COLO668 (cell line): ENCODE measurements around the gene KRTAP2-3.
"Not testable (repeated sequence)": the region's sequence is repeated elsewhere in the genome, so short reads cannot be mapped to it uniquely, and the experiment has no call there.

Experiments used
- DNase-seq: peaks from one replicate; lab custom pipeline; 2025; ENCODE audit not compliant: unreplicated experiment; lab: John Stamatoyannopoulos, UW

KRTAP2-3 gene, protein sequence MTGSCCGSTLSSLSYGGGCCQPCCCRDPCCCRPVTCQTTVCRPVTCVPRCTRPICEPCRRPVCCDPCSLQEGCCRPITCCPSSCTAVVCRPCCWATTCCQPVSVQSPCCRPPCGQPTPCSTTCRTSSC

DNA sequence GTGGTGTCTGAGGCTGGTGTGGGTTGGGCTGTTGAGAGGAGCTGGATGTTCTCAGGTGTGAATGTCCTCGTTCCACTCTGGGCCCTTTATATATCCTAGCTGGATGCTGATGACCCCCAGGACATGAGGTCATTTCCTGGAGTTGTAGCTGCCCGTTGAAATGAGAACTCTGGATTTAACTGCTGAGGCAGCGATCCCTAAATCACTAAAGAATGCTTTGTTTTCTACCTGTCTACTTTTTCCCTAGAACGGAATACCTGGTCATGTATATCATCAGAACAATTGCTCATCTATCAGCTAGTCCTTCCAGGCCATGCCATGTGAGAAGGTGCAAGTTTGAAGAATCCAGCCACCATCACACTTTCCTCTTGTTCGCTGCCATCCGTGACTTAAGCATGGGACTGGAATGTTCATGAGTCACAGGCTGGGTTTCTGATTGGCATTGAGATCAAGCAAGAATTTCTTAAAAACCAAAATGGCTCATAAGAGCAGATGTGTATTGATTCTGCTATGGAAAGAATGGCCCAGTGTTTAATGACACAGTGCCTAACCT lies at the start of gene KRTAP2-3:
Gene KRTAP2-3, minus strand, starts transcription at position 63 of the 553 bp plus-strand sequence. CDS start 64 bp downstream, outside the sequence.
- no peak for DNase-seq

DNA sequence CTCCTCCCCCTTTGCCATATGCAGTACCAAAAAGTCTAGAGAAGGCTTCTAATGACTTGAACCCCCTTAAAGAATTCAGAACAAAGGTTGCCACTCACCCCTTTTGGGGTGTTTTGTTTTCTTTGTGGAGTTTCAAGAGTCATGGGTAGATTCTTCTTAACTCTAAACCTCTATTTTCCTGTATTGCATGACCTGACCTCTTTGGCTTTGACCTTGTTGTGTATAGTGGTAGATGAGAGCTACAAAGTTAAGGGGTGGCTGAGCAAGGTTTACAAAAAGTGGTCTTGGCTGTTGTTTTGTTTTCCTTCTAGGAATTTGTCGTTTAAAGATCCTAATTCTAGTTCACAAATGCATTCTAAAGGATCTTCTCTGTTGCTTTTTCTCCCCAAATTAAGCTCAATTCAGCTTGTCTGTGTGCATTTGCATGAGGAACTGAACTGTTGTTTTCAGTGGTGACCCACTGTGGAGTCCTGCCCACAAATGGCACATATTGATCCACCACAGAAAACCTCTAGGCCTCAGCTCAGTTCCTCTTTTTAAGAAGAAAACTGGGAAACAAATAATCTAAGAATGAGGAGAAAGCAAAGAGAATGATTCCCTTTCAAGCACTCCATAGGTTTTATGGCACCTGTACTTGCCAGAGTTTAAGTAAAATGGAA lies 48.9 kb upstream of the KRTAP2-3 start:
- DNase-seq: not testable (repeated sequence)

DNA sequence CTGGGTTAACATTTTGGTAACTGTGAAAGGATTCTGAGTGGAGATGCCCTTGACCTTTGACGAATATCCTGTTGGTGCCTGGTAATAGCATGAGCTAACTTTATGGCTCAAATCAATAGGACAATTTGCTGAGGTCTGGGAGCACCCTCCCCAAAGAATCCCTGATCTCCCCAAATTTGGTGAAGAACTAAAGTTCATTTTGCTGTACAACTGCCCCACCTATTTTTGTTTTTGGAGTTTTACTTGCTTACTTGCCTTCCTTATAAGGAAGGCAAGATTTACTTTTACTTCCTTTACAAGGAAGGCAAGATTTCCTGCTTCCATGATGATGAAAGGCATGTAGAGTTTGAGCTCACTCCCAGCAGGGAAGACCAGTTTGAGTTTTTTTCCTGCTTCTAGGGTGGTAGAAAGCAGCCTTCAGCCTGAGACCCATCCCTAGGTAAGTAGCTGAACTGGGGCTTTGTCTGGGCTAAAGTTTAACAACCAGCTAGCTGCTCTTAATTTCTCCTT lies 48.1 kb upstream of the KRTAP2-3 start:
- no peak for DNase-seq

DNA sequence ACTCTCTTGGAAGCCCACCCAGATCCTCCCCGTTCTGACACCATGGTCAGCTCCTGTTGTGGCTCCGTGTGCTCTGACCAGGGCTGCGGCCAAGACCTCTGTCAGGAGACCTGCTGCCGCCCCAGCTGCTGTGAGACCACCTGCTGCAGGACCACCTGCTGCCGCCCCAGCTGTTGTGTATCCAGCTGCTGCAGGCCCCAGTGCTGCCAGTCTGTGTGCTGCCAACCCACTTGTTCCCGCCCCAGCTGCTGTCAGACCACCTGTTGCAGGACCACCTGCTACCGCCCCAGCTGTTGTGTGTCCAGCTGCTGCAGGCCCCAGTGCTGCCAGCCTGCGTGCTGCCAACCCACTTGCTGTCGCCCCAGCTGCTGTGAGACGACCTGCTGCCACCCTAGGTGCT lies 45.4 kb upstream of the KRTAP2-3 start, which contains the start of gene KRTAP4-9:
Gene KRTAP4-9, plus strand, starts transcription at position 43 of the 400 bp plus-strand sequence. Its CDS starts 0 bp downstream, at position 43.
- DNase-seq: not testable (repeated sequence)

DNA sequence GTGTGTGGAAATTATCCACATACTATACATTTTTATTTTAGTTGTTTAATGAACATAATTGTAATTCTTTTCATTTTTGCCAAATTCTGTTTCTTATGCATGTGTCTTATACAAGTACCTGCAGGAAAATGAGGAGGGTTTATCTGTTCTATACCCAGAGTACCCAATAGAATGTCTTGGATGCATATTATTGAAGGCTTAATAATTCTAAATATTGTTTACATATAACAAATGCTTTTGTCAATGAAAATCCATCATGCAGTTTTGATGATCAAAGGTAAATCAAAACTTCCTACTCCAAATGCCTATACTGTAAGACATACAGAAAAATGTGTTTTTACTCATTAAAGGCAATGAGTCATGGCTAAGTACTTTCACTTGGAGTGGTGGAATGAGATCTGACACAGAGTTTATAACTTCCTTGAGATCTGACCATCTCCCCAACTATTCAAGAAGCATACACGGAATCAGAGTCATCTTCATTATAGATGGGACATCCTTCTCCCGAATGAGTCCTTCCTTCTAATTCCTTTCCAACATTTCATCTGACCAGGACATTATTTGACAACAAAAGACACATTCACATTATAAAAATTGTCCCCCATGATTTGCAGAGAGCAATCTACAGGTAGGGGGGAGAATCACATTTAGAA lies 44.6 kb upstream of the KRTAP2-3 start:
- not testable (repeated sequence) for DNase-seq

DNA sequence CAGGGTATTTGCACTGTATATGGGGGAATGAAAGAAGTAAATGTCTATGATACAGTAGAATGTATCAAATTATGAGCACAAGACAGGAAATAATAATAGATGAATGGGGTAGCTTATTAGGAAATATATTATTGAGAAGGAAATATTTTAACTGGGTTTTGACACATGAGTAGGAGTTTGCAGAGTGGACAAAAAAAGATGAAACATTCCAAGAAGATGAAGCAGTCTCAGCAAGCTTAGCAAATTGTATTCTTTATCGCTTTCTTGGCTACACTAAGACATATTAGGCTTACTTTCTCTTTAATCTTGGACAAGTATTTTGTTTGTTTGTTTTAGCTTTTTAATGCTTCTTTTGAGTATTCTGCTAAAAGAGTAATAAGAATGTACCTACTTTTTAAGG lies 44.0 kb upstream of the KRTAP2-3 start:
- no peak for DNase-seq

DNA sequence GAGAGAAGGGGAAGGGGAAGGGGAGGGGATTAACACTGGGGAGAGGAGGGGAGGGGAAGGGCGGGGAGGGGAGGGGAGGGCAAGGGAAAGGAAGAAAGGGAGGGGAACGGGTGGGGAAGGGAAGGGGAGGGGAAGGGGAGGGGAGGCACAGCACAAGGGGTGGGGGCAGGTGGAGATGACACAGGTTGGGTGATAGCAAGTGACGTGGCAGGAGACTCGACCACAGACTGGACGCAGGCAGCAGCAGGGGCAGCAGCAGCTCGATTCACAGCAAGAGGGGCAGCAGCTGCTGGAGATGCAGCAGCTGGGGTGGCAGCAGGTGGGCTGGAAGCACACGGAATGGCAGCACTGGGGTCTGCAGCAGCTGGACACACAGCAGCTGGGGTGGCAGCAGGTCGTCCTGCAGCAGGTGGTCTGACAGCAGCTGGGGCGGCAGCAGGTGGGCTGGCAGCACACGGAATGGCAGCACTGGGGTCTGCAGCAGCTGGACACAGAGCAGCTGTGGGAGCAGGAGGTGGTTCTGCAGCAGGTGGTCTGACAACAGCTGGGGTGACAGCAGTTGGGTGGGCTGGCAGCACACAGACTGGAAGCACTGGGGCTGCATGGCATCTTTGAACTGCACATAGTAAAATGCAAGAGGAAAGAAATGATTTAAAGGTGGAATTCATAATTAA lies 41.8 kb upstream of the KRTAP2-3 start, which contains the start of gene KRTAP4-16:
Gene KRTAP4-16, minus strand, starts transcription at position 624 of the 674 bp plus-strand sequence. Its CDS starts 0 bp downstream, at position 624.
- no peak for DNase-seq

DNA sequence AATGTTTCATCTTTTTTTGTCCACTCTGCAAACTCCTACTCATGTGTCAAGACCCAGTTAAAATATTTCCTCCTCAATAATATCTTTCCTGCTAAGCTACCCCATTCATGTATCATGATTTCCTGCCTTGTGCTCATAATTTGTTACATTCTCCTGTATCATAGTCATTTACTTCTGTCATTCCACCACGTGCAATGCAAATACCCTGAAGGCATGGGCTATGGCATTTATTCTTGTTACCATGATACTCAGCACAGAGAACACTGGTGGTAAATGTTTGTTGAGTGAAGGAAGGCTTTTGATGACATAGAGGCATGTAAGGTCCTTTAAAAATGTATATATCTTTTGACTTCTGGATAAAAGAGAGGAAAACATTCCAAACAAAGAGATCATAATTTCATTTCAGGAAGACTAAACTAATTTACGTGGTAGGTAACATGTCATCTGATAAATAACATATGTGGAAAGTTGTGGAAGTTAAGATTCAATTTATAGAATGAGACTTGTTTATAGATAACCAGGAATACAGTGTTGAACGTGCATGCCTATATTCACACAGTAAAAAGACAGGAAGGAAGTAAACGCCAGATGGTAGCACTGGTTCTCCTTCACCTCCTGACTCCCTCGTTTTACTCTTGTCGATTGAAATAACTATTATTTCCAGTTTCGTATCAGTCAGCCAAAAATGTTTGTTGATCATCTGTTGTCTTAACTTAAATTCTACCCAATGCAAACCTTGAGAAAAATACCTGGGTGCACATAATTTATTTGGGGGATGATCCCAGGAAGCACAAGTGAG lies 40.0 kb upstream of the KRTAP2-3 start:
- DNase-seq: not testable (repeated sequence)

DNA sequence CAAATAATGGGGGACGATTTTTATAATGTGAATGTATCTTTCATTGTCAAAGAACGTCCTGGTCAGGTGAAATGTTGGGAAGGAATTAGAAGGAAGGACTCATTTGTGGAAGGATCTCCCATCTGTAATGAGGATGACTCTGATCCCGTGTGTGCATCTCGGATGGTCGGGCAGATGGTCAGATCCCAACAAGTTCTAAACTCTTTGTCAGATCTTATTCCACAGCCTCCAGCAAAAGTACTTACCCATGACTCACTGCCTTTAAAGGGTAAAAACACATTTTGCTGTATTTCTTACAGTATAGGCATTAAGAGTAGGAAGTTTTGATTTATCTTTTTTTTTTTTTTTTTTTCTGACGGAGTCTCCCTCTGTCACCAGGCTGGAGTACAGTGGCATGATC lies 38.6 kb upstream of the KRTAP2-3 start:
- DNase-seq: no peak

DNA sequence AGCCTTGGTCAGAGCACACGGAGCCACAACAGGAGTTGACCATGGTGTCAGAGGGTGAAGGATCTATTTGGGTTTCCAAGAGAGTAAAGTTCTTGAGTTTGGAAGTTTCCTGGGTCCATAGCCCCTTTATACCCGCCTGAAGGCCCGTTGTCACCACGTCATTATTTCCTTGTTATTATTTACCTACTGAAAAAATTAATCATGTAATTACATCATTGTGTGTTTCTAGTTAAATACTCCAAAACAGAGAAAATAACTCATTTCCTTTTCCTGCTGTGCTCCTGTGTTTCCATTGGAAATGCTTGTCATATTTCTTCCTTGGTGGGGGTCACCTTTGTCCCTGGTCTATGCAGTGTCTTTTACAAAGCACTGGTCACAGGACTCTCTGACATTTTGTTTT lies 38.1 kb upstream of the KRTAP2-3 start, which contains the start of gene KRTAP4-8:
Gene KRTAP4-8, minus strand, starts transcription at position 101 of the 400 bp plus-strand sequence. Its CDS starts 58 bp downstream, at position 43.
- no peak for DNase-seq

DNA sequence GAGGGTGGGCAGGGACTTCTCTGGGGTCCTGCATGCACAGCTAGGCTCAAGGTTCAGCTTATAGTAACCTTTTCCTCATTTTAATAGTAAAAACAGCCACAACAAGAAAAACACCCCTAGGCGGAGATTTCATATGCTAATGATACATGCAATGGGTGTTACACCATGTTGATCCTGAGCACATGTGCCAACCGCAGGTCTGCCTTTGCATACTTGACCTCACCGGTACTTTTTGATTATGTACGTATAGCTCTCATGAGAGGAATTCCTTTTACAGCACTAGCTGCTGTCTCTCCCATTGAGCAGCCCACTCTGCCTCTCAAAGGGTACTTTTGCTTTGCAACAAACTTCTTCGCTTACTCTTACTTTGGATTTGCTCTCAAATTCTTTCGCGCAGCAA lies 36.1 kb upstream of the KRTAP2-3 start:
- DNase-seq: no peak

DNA sequence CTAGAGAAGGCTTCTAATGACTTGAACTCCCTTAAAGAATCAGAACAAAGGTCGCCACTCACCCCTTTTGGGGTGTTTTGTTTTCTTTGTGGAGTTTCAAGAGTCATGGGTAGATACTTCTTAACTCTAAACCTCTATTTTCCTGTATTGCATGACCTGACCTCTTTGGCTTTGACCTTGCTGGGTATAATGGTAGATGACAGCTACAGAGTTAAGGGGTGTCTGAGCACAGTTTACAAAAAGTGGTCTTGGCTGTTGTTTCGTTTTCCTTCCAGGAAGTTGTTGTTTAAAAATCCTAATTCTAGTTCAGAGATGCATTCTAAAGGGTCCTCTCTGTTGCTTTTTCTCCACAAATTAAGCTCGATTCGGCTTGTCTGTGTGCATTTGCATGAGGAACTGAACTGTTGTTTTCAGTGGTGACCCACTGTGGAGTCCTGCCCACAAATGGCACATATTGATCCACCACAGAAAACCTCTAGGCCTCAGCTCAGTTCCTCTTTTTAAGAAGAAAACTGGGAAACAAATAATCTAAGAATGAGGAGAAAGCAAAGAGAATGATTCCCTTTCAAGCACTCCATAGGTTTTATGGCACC lies 28.9 kb upstream of the KRTAP2-3 start:
- not testable (repeated sequence) for DNase-seq

DNA sequence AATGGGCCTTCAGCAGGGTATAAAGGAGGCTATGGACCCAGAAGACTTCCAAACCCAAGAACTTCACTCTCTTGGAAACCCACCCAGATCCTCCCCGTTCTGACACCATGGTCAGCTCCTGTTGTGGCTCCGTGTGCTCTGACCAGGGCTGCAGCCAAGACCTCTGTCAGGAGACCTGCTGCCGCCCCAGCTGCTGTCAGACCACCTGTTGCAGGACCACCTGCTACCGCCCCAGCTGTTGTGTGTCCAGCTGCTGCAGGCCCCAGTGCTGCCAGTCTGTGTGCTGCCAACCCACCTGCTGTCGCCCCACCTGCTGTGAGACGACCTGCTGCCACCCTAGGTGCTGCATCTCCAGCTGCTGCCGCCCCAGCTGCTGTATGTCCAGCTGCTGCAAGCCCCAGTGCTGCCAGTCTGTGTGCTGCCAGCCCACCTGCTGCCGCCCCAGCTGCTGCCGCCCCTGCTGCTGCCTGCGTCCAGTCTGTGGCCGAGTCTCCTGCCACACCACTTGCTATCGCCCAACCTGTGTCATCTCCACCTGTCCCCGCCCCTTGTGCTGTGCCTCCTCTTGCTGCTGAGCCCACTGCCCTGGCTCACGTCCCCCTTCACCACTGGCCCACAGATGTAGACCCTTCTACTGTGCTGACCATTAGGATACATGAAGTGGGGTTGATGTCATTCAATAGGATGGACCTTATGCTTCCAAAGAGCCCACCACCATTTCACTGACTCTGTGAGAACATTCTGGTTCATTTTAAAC lies 24.4 kb upstream of the KRTAP2-3 start, which contains the start of gene KRTAP4-7:
Gene KRTAP4-7, plus strand, starts transcription at position 51 of the 757 bp plus-strand sequence. Its CDS starts 57 bp downstream, at position 108.
- not testable (repeated sequence) for DNase-seq

DNA sequence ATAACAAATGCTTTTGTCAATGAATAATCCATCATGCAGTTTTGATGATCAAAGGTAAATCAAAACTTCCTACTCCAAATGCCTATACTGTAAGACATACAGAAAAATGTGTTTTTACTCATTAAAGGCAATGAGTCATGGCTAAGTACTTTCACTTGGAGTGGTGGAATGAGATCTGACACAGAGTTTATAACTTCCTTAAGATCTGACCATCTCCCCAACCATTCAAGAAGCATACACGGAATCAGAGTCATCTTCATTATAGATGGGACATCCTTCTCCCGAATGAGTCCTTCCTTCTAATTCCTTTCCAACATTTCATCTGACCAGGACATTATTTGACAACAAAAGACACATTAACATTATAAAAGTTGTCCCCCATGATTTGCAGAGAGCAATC lies 23.5 kb upstream of the KRTAP2-3 start:
- DNase-seq: not testable (repeated sequence)

DNA sequence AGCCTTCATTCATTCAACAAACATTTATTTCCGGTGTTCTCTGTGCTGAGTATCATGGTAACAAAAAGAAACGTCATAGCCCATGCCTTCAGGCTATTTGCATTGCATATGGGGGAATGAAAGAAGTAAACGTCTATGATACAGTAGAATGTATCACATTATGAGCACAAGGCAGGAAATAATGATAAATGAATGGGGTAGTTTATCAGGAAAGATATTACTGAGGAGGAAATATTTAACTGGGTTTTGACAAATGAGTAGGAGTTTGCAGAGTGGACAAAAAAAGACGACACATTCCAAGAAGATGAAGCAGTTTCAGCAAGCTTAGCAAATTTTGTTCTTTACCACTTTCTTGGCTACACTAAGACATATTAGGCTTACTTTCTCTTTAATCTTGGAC lies 22.7 kb upstream of the KRTAP2-3 start:
- DNase-seq: no peak

DNA sequence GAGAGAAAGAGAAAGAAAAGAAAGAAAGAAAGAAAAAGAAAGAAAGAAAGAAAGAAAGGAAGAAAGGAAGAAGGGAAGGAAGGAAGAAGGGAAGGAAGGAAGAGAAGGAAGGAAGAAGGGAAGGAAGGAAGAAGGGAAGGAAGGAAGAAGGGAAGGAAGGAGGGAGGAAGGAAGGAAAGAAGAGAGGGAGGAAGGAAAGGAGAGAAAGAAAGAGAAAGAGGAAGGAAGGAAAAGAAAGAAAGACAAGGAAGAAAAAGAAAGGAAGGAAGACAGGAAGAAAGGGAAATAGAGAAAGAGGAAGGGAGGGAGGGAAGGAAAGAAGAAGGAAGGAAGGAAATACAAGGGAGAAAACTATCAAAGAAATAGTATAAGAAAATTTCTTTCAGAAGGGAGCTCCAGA lies 16.9 kb upstream of the KRTAP2-3 start:
- no peak for DNase-seq

DNA sequence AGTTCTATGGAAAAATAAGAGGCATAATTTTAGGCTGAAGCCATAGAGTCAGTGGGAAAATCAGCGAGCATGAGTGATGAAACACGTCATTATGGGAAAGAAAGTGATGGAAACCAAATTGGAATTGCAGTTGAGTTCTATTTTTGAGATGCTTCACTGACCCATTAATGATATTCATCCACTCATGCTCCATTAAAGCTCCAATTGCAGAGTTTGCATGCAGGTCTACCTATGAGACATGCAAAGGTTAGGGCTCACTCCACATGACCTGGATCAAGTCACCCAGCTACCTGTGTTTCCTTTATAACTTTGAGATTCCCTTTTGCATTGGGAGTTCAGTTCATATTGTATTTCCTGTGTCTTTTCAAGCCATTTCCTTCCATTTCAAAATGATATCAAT lies 13.8 kb upstream of the KRTAP2-3 start:
- no peak for DNase-seq

DNA sequence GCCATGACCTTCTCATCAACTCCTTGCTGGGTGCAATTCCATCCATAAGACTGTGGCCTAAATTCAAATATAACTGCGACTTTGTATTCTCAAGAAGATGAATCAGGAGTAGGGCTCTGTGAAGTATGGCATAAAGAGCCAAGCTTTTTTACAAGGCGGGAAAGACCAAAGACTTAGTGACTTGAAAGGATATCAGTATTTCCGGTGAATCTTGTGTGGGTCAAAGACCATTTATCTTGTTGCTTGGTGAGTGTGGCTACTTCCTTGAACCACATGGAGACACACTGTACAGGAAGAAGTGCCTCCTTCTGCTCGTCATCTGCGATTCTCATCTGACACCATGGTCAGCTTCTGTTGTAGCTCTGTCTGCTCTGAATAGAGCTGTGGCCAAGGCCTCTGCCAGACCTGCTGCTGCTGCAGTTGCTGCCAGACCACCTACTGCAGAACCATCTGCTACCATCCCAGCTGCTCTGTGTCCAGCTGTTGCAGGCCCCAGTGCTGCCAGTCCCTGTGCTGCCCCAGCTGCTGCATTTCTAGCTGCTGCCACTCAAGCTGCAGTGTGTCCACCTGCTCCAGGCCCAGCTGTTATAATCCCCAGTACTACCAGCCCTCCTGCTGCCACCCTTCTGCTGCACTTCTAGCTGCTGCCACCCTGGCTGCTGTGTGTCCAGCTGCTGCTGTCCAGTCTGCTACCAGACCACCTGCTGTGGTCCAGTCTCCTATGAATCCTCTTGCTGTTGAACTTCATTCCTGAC lies 11.9 kb upstream of the KRTAP2-3 start:
- DNase-seq: peak; percentile 11
